HG03196 (cell line): ENCODE measurements around the gene PURB.
"Not testable (repeated sequence)": the region's sequence is repeated elsewhere in the genome, so short reads cannot be mapped to it uniquely, and the experiment has no call there.

ENCODE experiments used
- ATAC-seq: cut with Tn5 transposase; IDR thresholded peaks from one replicate; pipeline ENCODE4 v1.9.1; 2021; ENCODE audit not compliant: unreplicated experiment

Gene PURB

DNA sequence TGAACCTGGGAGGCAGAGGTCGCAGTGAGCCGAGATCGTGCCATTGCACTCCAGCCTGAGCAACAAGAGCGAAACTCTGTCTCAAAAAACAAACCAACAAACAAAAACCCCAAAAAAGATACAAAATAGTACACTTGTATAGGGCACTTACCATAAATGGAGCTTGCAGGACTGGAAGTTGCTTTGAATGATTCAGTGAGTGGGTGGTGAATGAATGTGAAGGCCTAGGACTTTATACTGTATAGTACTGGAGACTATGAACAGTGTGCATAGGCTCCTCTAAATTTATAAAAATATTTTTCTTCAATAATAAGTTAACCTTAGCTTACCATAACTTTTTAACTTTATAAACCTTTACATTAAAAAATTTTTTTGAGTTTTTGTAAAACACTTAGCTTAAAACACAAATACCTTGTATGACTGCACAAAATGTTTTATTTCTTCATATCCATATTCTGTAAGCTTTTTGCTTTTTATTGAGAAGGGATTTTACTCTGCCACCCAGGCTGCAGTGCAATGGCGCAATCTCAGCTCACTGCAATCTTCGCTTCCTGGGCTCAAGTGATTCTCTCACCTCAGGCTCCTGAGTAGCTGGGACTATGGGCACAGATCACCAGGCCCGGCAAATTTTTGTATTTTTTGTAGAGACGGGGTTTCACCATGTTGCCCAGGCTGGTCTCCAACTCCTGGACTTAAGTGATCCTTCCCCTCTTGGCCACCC is 30.5 kb downstream of the PURB start:
- ATAC-seq: no peak

- ATAC-seq: no peak
Observed at GRCh38 chr7:44853391-44853790, 31.9 kb downstream of the PURB start.

DNA sequence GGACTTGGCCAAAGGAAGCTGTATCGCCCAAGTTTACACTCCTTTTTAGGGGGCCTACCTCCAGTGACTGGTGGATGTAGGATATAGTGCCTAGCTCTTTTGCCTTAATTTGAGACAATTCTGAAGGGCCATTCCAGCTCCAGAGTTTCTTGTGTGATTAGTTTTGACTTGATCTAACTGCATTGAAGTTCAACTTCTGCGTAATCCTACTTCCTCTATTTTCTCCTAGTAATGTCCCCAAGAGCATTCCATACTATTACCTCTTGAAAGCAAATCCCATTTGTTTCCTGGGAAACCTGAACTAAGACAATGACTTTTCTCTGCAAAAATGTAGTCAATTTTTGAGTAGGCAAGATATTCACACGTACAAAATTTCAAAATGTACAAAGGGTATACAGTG is 32.7 kb downstream of the PURB start:
- no peak for ATAC-seq

- no peak for ATAC-seq
Observed at GRCh38 chr7:44849885-44850544, 35.3 kb downstream of the PURB start.

GRCh38 chr7:44849259-44849884 is 36.0 kb downstream of the PURB start:
- no peak for ATAC-seq

DNA sequence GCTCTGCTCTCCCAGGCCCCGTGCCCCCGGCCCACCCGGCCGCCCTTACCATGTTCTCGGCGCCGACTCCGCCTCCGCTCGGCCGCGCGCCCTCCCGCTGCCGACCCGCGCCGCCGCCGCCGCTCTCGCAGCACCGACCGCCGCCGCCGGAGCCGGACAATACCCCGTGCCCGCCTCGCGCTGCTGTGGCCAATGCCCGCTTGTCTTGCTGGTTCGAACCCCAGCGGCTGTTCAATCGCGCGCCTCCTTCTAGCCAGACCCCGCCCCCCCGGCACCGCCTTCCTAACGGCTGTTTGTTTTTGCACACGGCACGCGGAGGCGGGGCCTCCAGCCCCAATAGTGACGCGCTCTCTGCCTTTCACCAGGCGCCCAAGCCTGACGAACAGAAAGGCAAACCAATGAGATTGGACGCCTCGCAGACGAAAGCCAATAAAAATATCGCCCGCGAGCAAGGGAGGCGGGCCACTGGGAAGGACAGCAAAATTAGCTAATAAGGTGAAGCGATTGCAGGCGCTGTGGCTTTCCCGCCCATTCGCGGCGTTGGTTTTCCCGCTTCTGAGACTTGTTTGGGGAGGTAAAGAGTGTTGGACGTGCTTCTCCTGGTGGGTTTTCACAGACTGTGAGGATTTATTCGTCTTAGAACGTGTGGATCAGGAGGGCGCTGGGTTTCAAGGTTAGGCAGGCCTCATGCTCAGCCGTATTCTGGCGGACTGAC is 37.3 kb downstream of the PURB start, which contains the start of gene H2AZ2:
Gene H2AZ2 (minus strand): TSS at position 168 of the 715 bp plus-strand sequence. CDS start 116 bp downstream, at position 52.
- peak; percentile 82 for ATAC-seq

DNA sequence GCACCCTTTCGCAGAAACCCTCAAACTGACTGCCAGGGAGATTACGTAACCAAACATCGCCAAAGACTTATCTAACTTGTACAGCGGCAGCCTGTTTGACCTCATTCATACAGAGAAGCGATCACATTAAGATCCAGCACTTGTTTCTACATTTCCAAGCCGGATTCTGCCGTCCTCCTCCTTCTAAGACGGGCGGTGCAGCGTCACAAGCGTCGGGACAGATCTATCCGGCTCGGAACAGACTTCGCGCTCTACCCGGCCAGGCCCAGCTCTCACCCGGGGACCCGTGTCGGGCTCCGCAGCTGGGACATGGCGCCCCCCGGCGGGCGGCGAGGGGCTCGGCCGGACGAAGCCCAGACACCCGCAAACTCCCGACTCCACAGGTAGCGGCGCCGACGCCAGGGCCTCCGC is 37.8 kb downstream of the PURB start:
- ATAC-seq: peak; percentile 71

DNA sequence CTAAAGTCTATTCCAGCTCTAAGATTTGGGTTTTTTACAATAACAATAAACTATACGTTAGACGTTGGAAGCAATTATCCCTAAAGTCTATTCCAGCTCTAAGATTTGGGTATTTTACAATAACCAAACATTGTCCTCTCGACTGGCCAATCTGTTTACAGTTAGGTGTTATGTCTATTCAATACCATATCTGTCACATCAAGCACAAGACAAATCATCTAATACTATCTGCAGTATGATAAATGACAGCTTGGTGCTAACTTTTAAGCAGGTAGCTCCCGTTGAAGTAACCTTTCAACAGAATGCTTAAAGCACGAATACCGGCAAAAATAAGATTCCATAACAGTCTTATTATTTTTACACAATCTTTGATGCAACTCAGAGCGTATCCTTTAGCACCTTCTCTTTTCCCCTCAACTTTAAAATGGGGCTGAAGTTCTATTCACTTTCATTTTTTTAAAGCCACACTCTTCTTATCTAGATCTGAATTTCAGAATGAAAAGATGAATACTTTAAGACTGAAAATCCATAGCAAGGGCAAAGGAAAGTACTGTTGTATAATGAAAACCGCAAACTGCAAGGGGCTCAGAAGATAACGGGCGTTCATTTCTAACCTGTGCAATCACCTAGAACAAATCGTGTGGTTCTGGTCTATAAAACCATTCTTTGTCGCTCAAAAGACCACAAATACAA is 38.4 kb downstream of the PURB start:
- ATAC-seq: no peak

GRCh38 chr7:44846390-44846789 is 38.9 kb downstream of the PURB start:
- ATAC-seq: not testable (repeated sequence)

- no peak for ATAC-seq
Observed at GRCh38 chr7:44845451-44845850, 39.9 kb downstream of the PURB start.

DNA sequence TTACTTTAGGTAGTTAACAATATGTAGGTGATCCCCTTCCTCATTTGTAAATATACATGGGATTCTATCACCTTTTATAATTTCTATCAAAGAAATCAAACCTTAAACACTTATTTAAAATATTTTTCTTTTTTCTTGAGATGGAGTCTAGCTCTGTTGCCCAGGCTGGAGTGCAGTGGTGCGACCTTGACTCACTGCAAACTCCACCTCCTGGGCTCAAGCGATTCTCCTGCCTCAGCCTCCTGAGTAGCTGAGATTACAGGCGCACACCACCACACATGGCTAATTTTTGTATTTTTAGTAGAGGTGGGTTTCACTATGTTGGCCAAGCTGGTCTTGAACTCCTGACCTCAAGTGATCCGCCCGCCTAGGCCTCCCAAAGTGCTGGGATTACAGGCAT is 41.9 kb downstream of the PURB start:
- not testable (repeated sequence) for ATAC-seq

GRCh38 chr7:44842675-44843074 is 42.7 kb downstream of the PURB start:
- ATAC-seq: not testable (repeated sequence)

GRCh38 chr7:44838751-44839150 is 46.6 kb downstream of the PURB start:
- ATAC-seq: no peak

DNA sequence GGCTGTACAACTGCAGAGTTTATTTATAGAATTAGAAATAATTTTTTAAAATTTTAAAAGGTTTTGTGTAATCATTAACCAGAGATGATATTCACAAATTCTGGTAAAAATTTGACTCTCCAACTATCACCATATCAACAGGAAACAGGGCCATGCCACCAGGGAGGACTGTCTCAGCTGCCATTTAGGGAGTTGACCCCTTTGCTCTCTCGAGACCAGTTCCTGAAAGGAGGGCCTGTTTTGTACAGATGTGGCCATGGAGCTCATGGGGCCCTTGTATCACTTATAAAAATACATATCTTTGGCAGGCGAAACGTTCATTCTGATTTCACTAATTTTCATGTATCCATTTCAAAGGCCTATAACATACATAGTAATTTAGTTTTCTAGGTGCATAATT is 57.8 kb downstream of the PURB start:
- ATAC-seq: no peak
